ENCODE data around the gene CAVIN1. TPM values are rescaled to one million over a fixed set of nuclear protein-coding genes. Genes with fewer than 3 reads are reported as not detected.
"Not testable (repeated sequence)": the region's sequence is repeated elsewhere in the genome, so short reads cannot be mapped to it uniquely, and the experiment has no call there.

CAVIN1 gene
- total RNA-seq, 6 donors from 2014 or later: 89.1 to 406 (median 307) TPM

DNA sequence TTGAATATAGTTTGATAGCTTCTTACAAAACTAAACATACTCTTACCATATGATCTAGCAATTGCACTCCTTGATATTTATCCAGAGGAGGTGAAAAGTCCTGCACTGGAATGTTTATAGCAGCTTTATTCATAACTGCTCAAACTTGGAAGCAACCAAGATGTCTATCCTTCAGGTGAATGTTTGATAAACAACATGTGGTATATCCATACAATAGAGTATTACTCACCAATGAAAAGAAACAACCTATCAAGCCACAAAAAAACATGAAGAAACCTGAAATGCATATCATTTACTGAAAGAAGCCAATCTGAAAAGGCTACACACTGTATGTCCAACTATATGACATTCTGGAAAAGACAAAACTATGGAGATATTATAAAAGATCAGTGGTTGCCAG, 50.9 kb downstream of the CAVIN1 start:
- H3K4me1 ChIP-seq: peaks cover 21 to 43% (median 31%) of the 10 kb centered on the region in 4 donors

GRCh38 chr17:42368797-42369561, 54.1 kb downstream of the CAVIN1 start:
- not testable (repeated sequence) for H3K27me3 ChIP-seq; H3K9me3 ChIP-seq; ATAC-seq (ENCODE audit: low FRiP score in 2 of 2); H3K27ac ChIP-seq; DNase-seq; H3K4me3 ChIP-seq
- Histone ChIP-seq H3K4me1 (peaks cover 40 to 49% (median 46%) of the 10 kb centered on the region in 4 donors), H3K36me3 (peaks cover 0 to 27% (median 3%) of the 10 kb centered on the region in 4 donors)
- WGBS, 2 donors: 70 to 71% methylated on average over 12 of the region's 12 CpGs

More for the DNA sequence above, 50.9 kb downstream of the CAVIN1 start:
- no peaks in the 10 kb centered on the region for H3K9me3 ChIP-seq
- DNase-seq (no peak), ATAC-seq (ENCODE audit: low FRiP score in 2 of 2) (no peak)
- TF ChIP-seq, protein P1, sequence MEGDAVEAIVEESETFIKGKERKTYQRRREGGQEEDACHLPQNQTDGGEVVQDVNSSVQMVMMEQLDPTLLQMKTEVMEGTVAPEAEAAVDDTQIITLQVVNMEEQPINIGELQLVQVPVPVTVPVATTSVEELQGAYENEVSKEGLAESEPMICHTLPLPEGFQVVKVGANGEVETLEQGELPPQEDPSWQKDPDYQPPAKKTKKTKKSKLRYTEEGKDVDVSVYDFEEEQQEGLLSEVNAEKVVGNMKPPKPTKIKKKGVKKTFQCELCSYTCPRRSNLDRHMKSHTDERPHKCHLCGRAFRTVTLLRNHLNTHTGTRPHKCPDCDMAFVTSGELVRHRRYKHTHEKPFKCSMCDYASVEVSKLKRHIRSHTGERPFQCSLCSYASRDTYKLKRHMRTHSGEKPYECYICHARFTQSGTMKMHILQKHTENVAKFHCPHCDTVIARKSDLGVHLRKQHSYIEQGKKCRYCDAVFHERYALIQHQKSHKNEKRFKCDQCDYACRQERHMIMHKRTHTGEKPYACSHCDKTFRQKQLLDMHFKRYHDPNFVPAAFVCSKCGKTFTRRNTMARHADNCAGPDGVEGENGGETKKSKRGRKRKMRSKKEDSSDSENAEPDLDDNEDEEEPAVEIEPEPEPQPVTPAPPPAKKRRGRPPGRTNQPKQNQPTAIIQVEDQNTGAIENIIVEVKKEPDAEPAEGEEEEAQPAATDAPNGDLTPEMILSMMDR (IDR thresholded peaks at IDR 0.05): no peak
- TF ChIP-seq POLR2AphosphoS5 (IDR thresholded peaks at IDR 0.05) (no peak), POLR2A (IDR thresholded peaks at IDR 0.05) (no peak), EP300 (IDR thresholded peaks at IDR 0.05) (no peak)
- no peaks in the 10 kb centered on the region for H3K27me3 ChIP-seq
- no peak overlapping the region for H3K4me3 ChIP-seq
- H3K27ac ChIP-seq: no peak overlapping the region
- peaks cover 0 to 22% (median 3%) of the 10 kb centered on the region in 4 donors for H3K36me3 ChIP-seq

GRCh38 chr17:42368310-42368709, 54.7 kb downstream of the CAVIN1 start:
- H3K27me3 ChIP-seq; H3K4me3 ChIP-seq; H3K9me3 ChIP-seq; ATAC-seq (ENCODE audit: low FRiP score in 2 of 2); DNase-seq: not testable (repeated sequence)
- Histone ChIP-seq H3K27ac (peak overlapping the region in 1 of 4 donors; percentile 86), H3K4me1 (peaks cover 44 to 54% (median 50%) of the 10 kb centered on the region in 4 donors), H3K36me3 (peaks cover 0 to 26% (median 3%) of the 10 kb centered on the region in 4 donors)
- 70 to 71% methylated on average over 5 of the region's 5 CpGs for WGBS, 2 donors

- peak overlapping the region; percentile 27 to 86 (median 62) for H3K27ac ChIP-seq
- peak in 1 of 2 donors; percentile 81 for DNase-seq
- H3K36me3 ChIP-seq; H3K27me3 ChIP-seq; H3K4me3 ChIP-seq; ATAC-seq (ENCODE audit: low FRiP score in 2 of 2); H3K9me3 ChIP-seq: not testable (repeated sequence)
- peaks cover 63 to 73% (median 69%) of the 10 kb centered on the region in 4 donors for H3K4me1 ChIP-seq
- WGBS, 2 donors: 66 to 68% methylated on average over 13 of the region's 13 CpGs
Measured at GRCh38 chr17:42366176-42367023, 56.7 kb downstream of the CAVIN1 start.

DNA sequence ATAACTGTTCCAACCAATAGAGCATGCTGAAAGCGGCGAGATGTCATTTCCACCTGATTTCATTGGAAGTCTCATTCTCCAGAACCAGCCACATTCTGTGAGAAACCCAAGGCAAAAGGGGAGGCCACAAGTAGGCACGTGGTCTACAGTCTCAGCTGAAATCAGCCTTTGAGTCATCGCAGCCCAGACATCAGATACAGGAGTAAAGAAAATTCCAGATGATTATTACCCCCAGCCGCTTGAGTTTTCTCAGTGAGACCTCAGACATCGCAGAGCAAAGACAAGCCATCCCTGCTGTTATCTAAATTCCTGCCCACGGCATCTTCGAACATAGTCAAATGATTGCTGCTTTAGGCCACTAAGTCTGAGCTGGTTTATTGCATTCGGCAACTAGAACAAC, 57.9 kb downstream of the CAVIN1 start:
- Histone ChIP-seq H3K27ac (no peak overlapping the region), H3K9me3 (no peaks in the 10 kb centered on the region), H3K4me1 (peaks cover 72 to 86% (median 75%) of the 10 kb centered on the region in 4 donors), H3K4me3 (no peak overlapping the region), H3K36me3 (peaks cover 0 to 9% (median 0%) of the 10 kb centered on the region in 4 donors), H3K27me3 (no peaks in the 10 kb centered on the region)
- WGBS, 2 donors: 88 to 90% methylated on average over 9 of the region's 9 CpGs
- ATAC-seq (ENCODE audit: low FRiP score in 2 of 2) (peak in 1 of 2 donors; percentile 73), DNase-seq (no peak)
- TF ChIP-seq POLR2AphosphoS5 (IDR thresholded peaks at IDR 0.05) (no peak), EP300 (IDR thresholded peaks at IDR 0.05) (no peak), POLR2A (IDR thresholded peaks at IDR 0.05) (no peak)
- TF ChIP-seq, protein P1 (IDR thresholded peaks at IDR 0.05): no peak
